HG03045 (cell line): ENCODE results near the gene COL24A1.
A peak's percentile ranks its signal among the peaks of the same experiment; 100 is the strongest.
"Not testable (repeated sequence)": the region's sequence is repeated elsewhere in the genome, so short reads cannot be mapped to it uniquely, and the experiment has no call there.

ENCODE experiments used
- ATAC-seq: cut with Tn5 transposase; IDR thresholded peaks from one replicate; pipeline ENCODE4 v1.9.1; 2021; ENCODE audit warnings: mild to moderate bottlenecking, moderate library complexity; ENCODE audit not compliant: unreplicated experiment

Gene COL24A1

GRCh38 chr1:86085741-86086409 lies 70.7 kb downstream of the COL24A1 start:
- ATAC-seq = no peak

GRCh38 chr1:86084998-86085397 lies 71.6 kb downstream of the COL24A1 start:
- ATAC-seq = no peak

GRCh38 chr1:86082183-86082582 lies 74.4 kb downstream of the COL24A1 start:
- ATAC-seq = no peak

GRCh38 chr1:86072474-86072873 lies 84.1 kb downstream of the COL24A1 start:
- not testable (repeated sequence) for ATAC-seq

DNA sequence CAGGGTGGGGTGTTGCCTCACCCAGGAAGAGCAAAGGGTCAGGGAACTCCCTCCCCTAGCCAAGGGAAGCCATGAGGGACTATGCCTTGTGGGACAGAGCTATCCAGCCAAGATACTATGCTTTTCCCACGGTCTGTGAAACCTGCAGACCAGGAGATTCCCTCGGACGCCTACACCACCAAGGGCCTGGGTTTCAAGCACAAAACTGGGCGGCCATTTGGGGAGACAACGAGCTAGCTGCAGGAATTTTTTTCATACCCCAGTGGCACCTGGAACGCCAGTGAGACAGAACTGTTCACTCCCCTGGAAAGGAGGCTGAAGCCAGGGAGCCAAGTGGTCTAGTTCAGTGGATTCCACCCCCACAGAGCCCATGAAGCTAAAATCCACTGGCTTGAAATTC lies 84.7 kb downstream of the COL24A1 start:
- ATAC-seq = not testable (repeated sequence)

DNA sequence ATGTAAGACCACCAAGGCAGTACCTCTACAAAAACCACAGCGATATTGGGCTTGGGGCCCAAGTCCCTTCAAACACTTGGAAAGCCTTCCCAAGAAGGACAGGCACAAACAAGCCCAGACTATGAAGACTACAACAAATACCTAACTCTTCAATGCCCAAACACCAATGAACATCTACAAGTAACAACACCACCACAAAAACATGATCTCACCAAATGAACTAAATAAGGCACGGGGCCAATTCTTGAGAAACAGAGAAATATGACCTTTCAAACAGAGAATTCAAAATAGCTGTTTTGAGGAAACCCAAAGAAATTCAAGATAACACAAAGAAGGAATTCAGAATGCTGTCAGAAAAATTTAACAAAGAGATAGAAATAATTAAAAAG lies 86.8 kb downstream of the COL24A1 start:
- ATAC-seq = no peak

DNA sequence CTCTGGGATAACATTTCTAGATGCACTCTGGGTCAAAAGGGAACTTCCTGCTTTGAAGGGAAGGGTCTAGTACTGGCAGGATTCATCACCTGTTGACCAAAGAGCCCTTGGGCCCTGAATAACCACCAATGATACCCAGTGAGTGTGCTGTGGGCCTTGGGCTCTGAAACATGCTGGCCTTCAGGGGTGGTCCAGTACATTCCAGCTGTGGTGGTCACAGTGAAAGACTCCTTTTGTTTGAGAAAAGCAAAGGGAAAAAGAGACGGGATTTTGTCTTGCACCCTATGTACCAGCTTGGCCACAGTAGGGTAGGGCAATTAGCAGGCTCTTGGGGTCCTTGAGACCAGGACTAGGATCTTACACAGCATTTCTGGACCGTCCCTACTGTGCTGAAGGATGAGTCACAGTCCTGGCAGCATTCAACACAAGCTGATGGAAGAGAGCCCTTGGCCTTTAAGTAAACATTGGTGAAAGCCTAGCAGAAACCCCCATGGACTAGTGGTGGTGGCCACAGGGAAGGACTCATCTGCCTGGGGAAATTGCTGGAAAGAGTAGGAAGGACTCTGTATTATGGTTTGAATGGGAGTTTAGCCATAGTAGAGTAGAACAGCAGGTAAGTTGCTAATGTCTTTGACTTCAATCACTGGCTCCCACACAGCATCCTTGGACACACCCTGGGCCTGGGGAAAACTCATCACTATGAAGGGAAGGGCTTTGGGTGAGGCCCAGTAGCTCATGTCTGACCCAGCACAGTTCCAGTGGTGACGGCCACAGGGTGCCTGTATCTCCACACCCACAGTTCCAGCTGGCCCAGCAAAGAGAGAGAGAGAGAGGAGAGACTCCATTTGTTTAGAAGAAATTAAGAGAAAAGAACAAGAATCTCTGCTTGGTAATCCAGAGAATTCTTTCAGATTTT lies 87.5 kb downstream of the COL24A1 start:
- no peak for ATAC-seq

DNA sequence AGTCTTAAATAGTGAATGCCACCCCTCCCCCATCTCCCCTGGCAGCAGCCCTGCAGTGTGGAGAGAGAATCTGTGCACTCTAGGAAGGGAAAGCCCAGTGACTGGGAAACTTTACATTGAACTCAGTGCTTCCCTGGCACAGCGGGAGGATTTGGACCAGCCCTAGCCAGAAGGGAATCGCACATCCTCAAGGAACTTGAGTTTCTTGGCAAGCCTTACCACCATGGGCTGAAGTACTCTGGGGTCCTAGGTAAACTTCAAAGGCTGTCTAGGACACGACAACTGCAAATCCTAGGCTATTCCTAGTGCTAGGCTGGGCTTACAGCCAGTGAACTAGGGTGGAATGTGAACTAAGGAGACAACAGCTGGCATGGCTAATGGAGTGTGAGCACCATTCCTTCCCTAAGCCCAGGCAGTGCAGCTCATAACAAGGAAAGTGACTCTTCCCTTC lies 88.3 kb downstream of the COL24A1 start:
- ATAC-seq = no peak

DNA sequence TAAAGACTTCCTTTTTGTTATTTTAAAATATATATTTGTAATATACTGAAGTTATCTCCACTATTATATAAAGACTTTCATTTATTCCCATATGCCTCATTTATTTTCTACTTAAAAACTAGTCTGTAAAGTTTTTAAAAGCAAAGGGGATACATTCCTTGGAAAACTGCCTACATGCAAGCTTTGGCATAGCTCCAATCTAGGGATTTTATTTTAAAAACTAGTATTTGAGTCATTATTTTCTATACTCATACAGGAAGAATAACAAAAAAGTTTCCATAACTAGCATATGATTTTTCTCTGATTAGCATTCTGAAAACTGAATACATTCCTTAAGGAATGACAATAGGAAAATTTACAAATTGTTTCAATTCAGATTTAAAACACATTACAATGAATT lies 88.9 kb downstream of the COL24A1 start:
- no peak for ATAC-seq

GRCh38 chr1:86064899-86065298 lies 91.7 kb downstream of the COL24A1 start:
- no peak for ATAC-seq

- ATAC-seq = no peak
Observed at GRCh38 chr1:86063721-86064120, 92.9 kb downstream of the COL24A1 start.

DNA sequence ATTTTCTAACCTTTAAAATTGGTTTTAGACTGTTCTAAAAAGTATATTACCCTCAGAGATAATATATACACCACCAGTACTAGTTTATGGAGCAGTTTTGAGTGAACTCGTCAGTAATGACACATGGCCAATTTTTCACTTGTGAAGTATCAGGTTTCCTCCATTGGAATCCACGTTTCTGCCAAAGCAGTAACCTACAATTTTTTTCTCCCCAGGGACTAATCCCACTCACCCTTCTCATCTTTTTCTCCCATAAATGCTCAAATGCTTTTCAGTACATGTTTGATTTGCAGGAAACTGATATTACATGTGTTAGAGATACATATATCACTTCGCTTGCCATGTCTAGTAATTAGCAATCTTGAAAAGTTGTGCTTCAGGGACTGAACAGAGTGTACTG lies 94.1 kb downstream of the COL24A1 start:
- no peak for ATAC-seq

DNA sequence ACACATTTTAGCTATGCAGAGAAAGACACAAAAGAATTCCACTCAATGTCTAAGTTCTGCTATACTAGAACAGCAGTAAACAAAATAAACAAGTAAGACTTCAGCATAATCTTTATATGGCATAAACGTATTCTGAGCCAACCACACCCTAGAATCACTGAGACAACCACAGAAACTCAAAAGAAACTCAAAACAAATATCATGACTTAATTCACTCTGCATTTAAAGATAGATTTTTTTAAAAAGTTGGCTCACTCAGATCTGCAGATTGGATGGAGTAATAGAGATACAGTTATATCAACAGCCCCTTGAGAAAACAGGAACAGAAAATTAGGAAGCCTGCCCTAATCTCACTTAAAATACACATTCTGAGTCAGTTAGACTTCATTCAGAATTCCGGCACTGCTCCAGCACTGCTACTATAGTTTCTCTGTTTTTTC lies 95.0 kb downstream of the COL24A1 start:
- ATAC-seq = no peak

DNA sequence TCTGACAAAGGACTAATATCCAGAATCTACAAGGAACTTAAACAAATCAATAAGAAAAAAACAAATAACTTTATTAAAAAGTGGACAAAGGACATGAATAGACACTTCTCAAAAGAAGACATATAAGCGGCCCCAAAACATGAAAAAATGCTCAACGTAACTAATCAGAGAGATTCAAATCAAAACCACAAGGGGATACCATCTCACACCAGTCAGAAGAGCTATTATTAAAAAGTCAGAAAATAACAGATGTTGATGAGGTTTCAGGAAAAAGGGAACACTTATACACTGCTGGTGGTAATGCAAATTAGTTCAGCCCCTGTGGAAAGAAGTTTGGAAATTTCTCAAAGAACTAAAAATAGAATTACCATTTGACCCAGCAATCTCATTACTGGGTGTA lies 102.2 kb downstream of the COL24A1 start:
- no peak for ATAC-seq

- no peak for ATAC-seq
Observed at GRCh38 chr1:86052948-86053698, 103.4 kb downstream of the COL24A1 start.

DNA sequence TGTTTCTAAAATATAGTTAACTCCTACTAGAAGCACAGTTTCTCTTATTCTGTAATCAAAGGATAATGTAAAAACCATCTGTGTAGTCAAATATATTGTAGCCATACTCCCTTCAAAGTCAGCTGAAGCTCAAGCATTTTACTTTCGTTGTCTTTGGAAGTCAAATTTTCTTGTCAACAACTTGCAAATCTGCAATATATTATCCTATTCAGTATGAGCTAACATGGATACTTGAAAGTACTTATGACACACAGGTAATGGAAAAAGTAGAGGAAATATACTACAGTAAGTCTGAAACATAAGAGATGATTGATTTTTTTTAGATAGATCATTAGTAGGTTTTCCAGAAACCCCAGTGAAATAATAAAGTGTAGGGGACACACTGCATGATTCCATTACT lies 121.5 kb downstream of the COL24A1 start:
- ATAC-seq = no peak

DNA sequence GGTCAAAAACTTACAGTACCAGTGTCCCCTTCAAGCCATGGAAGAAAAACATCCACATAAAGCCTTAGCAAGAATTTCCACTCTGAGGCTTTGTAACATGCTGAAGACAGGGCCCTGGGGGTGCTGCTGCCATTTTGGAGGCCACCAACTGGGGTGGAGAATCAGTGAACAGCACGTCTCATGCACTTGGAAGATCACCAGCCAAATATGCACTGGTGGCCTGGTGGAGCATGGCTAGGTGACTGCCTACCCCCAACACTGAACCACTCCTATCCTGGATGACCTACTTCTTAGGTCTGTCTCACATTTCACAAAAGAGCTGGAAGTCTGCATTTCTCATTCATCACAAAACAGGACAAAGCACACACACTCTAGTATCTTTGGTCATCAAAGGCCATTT lies 126.4 kb downstream of the COL24A1 start:
- ATAC-seq = no peak

- no peak for ATAC-seq
Observed at GRCh38 chr1:86018283-86018923, 138.2 kb downstream of the COL24A1 start.

DNA sequence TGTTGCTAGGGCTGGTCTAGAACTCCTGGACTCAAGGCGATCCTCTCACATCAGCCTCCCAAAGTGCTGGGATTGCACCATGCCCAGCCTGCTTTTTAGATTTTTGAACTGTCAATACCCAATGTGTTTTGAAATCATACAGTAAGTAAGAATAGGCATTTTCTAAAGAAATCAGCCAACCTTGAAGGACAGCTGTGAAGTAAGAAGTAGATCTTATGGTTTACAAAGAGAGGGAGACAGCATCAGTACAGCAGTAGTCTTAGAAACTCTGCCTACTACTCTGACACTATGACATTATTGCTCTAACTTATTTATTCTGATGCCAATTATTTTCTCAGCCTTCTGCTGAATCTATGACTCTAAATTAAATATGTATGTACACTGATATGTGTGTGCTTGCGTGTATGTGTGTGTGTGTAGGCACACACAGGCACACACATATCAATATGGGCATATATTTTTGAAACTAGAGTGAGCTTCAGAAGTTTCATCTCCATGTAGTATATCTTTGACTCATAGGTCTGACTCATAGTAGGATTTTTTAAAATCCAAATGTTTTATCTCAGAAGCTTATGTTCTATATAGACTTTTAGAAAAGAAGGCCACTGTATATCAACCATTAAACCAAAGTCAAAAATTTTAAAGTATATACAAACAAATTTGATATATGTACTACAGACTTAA lies 140.4 kb downstream of the COL24A1 start:
- peak; percentile 66 for ATAC-seq

GRCh38 chr1:86015375-86015774 lies 141.2 kb downstream of the COL24A1 start:
- ATAC-seq = no peak
